ENCODE results near the gene C1orf167.
A peak's percentile ranks its signal among the peaks of the same experiment; 100 is the strongest.

Gene C1orf167

GRCh38 chr1:11720033-11720376 is 42.0 kb upstream of the C1orf167 start:
- Histone ChIP-seq H3K4me3 (no peak overlapping the region), H3K27ac (no peak overlapping the region), H3K36me3 (no peaks in the 10 kb centered on the region), H3K27me3 (peaks cover 0 to 29% of the 10 kb centered on the region in 2 donors), H3K9me3 (no peaks in the 10 kb centered on the region), H3K4me1 (peaks cover 4 to 11% (median 6%) of the 10 kb centered on the region in 4 donors)
- TF ChIP-seq CTCF (IDR thresholded peaks at IDR 0.05): no peak
- DNase-seq: no peak
- intact Hi-C loops (cut with DNase I; ENCODE audit: low total_unique reads): no loop called here

- DNase-seq: peak in 1 of 2 donors; percentile 73
- no peak for TF ChIP-seq CTCF (IDR thresholded peaks at IDR 0.05)
- no peak overlapping the region for H3K4me3 ChIP-seq
- H3K9me3 ChIP-seq: no peaks in the 10 kb centered on the region
- H3K4me1 ChIP-seq: peaks cover 4 to 11% (median 6%) of the 10 kb centered on the region in 4 donors
- no peak overlapping the region for H3K27ac ChIP-seq
- no peaks in the 10 kb centered on the region for H3K36me3 ChIP-seq
- intact Hi-C loops (cut with DNase I; ENCODE audit: low total_unique reads): no loop called here
- peaks cover 0 to 24% of the 10 kb centered on the region in 2 donors for H3K27me3 ChIP-seq
Observed at GRCh38 chr1:11720525-11720924, 41.5 kb upstream of the C1orf167 start.

GRCh38 chr1:11721311-11721710 is 40.7 kb upstream of the C1orf167 start:
- no peak overlapping the region for H3K27ac ChIP-seq
- H3K9me3 ChIP-seq: no peaks in the 10 kb centered on the region
- H3K36me3 ChIP-seq: no peaks in the 10 kb centered on the region
- H3K27me3 ChIP-seq: peaks cover 0 to 18% of the 10 kb centered on the region in 2 donors
- no peak for TF ChIP-seq CTCF (IDR thresholded peaks at IDR 0.05)
- peaks cover 4 to 11% (median 6%) of the 10 kb centered on the region in 4 donors for H3K4me1 ChIP-seq
- no peak for DNase-seq
- intact Hi-C loops (cut with DNase I; ENCODE audit: low total_unique reads): no loop called here
- no peak overlapping the region for H3K4me3 ChIP-seq

- DNase-seq: no peak
- intact Hi-C loops (cut with DNase I; ENCODE audit: low total_unique reads): no loop called here
- Histone ChIP-seq H3K4me3 (no peak overlapping the region), H3K9me3 (no peaks in the 10 kb centered on the region), H3K27me3 (peaks cover 0 to 26% of the 10 kb centered on the region in 2 donors), H3K36me3 (no peaks in the 10 kb centered on the region), H3K4me1 (peaks cover 4 to 11% (median 6%) of the 10 kb centered on the region in 4 donors), H3K27ac (no peak overlapping the region)
- no peak for TF ChIP-seq CTCF (IDR thresholded peaks at IDR 0.05)
Observed at GRCh38 chr1:11722538-11722937, 39.5 kb upstream of the C1orf167 start.

- no peak overlapping the region for H3K27ac ChIP-seq
- DNase-seq: no peak
Observed at GRCh38 chr1:11725616-11726015, 36.4 kb upstream of the C1orf167 start.

More at GRCh38 chr1:11725616-11726015, 36.4 kb upstream of the C1orf167 start:
- Histone ChIP-seq H3K4me3 (no peak overlapping the region), H3K4me1 (peaks cover 0 to 6% (median 0%) of the 10 kb centered on the region in 4 donors), H3K36me3 (no peaks in the 10 kb centered on the region), H3K27me3 (peaks cover 0 to 26% of the 10 kb centered on the region in 2 donors), H3K9me3 (no peaks in the 10 kb centered on the region)
- TF ChIP-seq CTCF (IDR thresholded peaks at IDR 0.05): no peak
- intact Hi-C loops (cut with DNase I; ENCODE audit: low total_unique reads): no loop called here
